HepG2 (cell line): ENCODE measurements around the gene MYOF. TPM values are rescaled to one million over a fixed set of nuclear protein-coding genes. Genes with fewer than 3 reads are reported as not detected.

Source experiments
- ATAC-seq: fragments of 200-7000 bp; cut with Tn5 transposase; 3 replicates; pipeline ENCODE4 v1.9.1; 2020; ENCODE audit warnings: mild to moderate bottlenecking, moderate library complexity
- BruUV-seq: library from RNA; stranded (reverse); fragments of 400-500 nt; replicated peaks from 2 replicates; lab custom pipeline; 2021; lab: Mats Ljungman, UMichigan
- CTCF ChIA-PET: fragments of 300-600 bp; formaldehyde crosslinking; extraction: SDS; loops from one replicate; lab custom pipeline; 2021; ENCODE audit warnings: low total read pairs, inconsistent platforms, low intra/inter-chr PET ratio; lab: Yijun Ruan, JAX
- POLR2A ChIA-PET: fragments of 350-600 bp; sonication (Branson Sonifier 250); formaldehyde crosslinking; loops from one replicate; lab custom pipeline; 2020; ENCODE audit warnings: antibody characterized with exemption, inconsistent platforms; lab: Yijun Ruan, JAX
- DNase-seq: peaks from one replicate; pipeline ENCODE4 v3.0.0-alpha.2; 2015; ENCODE audit warnings: low spot score
- FAIRE-seq: peaks from 3 replicates; lab custom pipeline; 2011; peaks lifted over from hg19 to GRCh38; lab: Jason Lieb, UNC
- H2AFZ ChIP-seq: one replicate; pipeline ENCODE4 v1.6.1; 2011; ENCODE audit warnings: low read length, inconsistent platforms
- H3K27ac ChIP-seq: fragments of 300-600 bp; 3 replicates; pipeline ENCODE4 v1.8.0; 2011; ENCODE audit warnings: mixed run types, mild to moderate bottlenecking, mixed read lengths, low read length, inconsistent platforms; ENCODE audit not compliant: insufficient read depth; ENCODE audit errors: extremely low read length
- H3K27me3 ChIP-seq, 2 experiments: fragments of 200-600 bp in 1 of 2; 2 replicates in 1 of 2; 3 replicates in 1 of 2; pipeline versions ENCODE4 v1.6.0 to v1.8.0; 2011; ENCODE audit warnings: low read length in 2 of 2, mild to moderate bottlenecking in 2 of 2, moderate library complexity in 2 of 2, inconsistent platforms in 1 of 2; ENCODE audit not compliant: insufficient read depth in 2 of 2, control insufficient read depth in 1 of 2
- H3K36me3 ChIP-seq, 2 experiments: fragments of 200-600 bp in 1 of 2; replicated peaks in 1 of 2; 2 replicates in 1 of 2; 3 replicates in 1 of 2; pipeline versions ENCODE4 v1.5.1 to v1.8.0; 2011; ENCODE audit warnings: low read length in 2 of 2, inconsistent platforms in 1 of 2; ENCODE audit not compliant: insufficient read depth in 2 of 2, control insufficient read depth in 1 of 2
- H3K4me1 ChIP-seq: 2 replicates; pipeline ENCODE4 v1.5.1; 2012; ENCODE audit warnings: low read length, inconsistent platforms; ENCODE audit not compliant: insufficient read depth
- H3K4me2 ChIP-seq: 2 replicates; pipeline ENCODE4 v1.6.0; 2011; ENCODE audit warnings: low read depth, low read length, inconsistent platforms
- H3K4me3 ChIP-seq, 3 experiments: fragments of 200-600 bp in 1 of 3; sonication (generic), shearing (Covaris generic) in 1 of 3; replicated peaks in 1 of 3; 2 replicates each; pipeline ENCODE4 v1.5.1; 2011 to 2016; ENCODE audit warnings: low read length in 3 of 3, inconsistent platforms in 2 of 3, low read depth in 2 of 3, mild to moderate bottlenecking in 2 of 3, control low read depth in 1 of 3, mixed read lengths in 1 of 3; ENCODE audit not compliant: insufficient read depth in 1 of 3
- H3K79me2 ChIP-seq: one replicate; pipeline ENCODE4 v1.6.1; 2011; ENCODE audit warnings: low read length, inconsistent platforms; ENCODE audit not compliant: insufficient read depth
- H3K9ac ChIP-seq: 2 replicates; pipeline ENCODE4 v1.6.0; 2011; ENCODE audit warnings: mild to moderate bottlenecking, low read depth, low read length, inconsistent platforms; ENCODE audit not compliant: insufficient read depth
- H3K9me3 ChIP-seq: 2 replicates; pipeline ENCODE4 v1.5.1; 2012; ENCODE audit warnings: mild to moderate bottlenecking, low read length
- H4K20me1 ChIP-seq: 2 replicates; pipeline ENCODE4 v1.6.0; 2011; ENCODE audit warnings: inconsistent platforms, mild to moderate bottlenecking, low read length, moderate library complexity; ENCODE audit not compliant: insufficient read depth
- ARID2 ChIP-seq: sonication (generic); formaldehyde crosslinking; IDR thresholded peaks from 2 replicates; pipeline ENCODE4 v1.8.1; 2022; ENCODE audit warnings: mild to moderate bottlenecking, missing genetic modification reagents, borderline replicate concordance
- E2F1 ChIP-seq: sonication (generic); formaldehyde crosslinking; IDR thresholded peaks from 2 replicates; pipeline ENCODE4 v1.5.0; 2020; ENCODE audit warnings: missing genetic modification reagents
- ERF ChIP-seq: IDR thresholded peaks from 2 replicates; pipeline ENCODE4 v1.6.1; 2018; ENCODE audit warnings: missing biosample characterization, missing genetic modification reagents
- GABPA ChIP-seq, 2 experiments: IDR thresholded peaks; 2 replicates each; pipeline ENCODE4 v1.6.1; 2011 to 2016; ENCODE audit warnings: low read depth in 2 of 2, low read length in 1 of 2, missing biosample characterization in 1 of 2, missing genetic modification characterization in 1 of 2
- GTF2F1 ChIP-seq: fragments of 150-350 bp; IDR thresholded peaks from 2 replicates; pipeline ENCODE4 v1.6.1; 2014; ENCODE audit warnings: low read length
- HDAC1 ChIP-seq: sonication (generic); formaldehyde crosslinking; IDR thresholded peaks from 2 replicates; pipeline ENCODE4 v1.5.1; 2020; ENCODE audit warnings: mild to moderate bottlenecking, missing genetic modification reagents
- HHEX ChIP-seq: IDR thresholded peaks from 2 replicates; pipeline ENCODE4 v1.6.1; 2016; ENCODE audit warnings: control low read depth
- HMGA1 ChIP-seq: sonication (generic); formaldehyde crosslinking; conservative IDR thresholded peaks from 2 replicates; pipeline ENCODE4 v1.4.0; 2020; ENCODE audit warnings: missing genetic modification reagents
- HOMEZ ChIP-seq: IDR thresholded peaks from 2 replicates; pipeline ENCODE4 v1.6.1; 2016; ENCODE audit warnings: low read depth
- PBX2 ChIP-seq: IDR thresholded peaks from 2 replicates; pipeline ENCODE4 v1.6.1; 2016; ENCODE audit warnings: control low read depth
- PHF8 ChIP-seq: sonication (generic); formaldehyde crosslinking; IDR thresholded peaks from 2 replicates; pipeline ENCODE4 v1.5.0; 2020; ENCODE audit warnings: missing genetic modification reagents
- RBFOX2 ChIP-seq: fragments of 200-400 bp; formaldehyde crosslinking; IDR thresholded peaks from 2 replicates; pipeline ENCODE4 v1.6.1; 2017; ENCODE audit warnings: low read depth, mild to moderate bottlenecking, low read length
- SP140L ChIP-seq: sonication (generic); formaldehyde crosslinking; IDR thresholded peaks from 2 replicates; pipeline ENCODE4 v1.4.0; 2020; ENCODE audit warnings: missing genetic modification reagents, borderline replicate concordance
- SRSF1 ChIP-seq: fragments of 200-400 bp; formaldehyde crosslinking; optimal IDR thresholded peaks from 2 replicates; pipeline ENCODE3; 2017; ENCODE audit warnings: mild to moderate bottlenecking, low read depth, low read length, moderate library complexity
- ZNF12 ChIP-seq: sonication (generic); formaldehyde crosslinking; IDR thresholded peaks from 2 replicates; pipeline ENCODE4 v1.5.0; 2020; ENCODE audit warnings: missing genetic modification reagents
- ZNF317 ChIP-seq: sonication (generic); formaldehyde crosslinking; IDR thresholded peaks from 2 replicates; pipeline ENCODE4 v1.5.0; 2020; ENCODE audit warnings: mild to moderate bottlenecking, missing genetic modification reagents
- ZNF367 ChIP-seq: sonication (generic); formaldehyde crosslinking; IDR thresholded peaks from 2 replicates; pipeline ENCODE4 v1.4.0; 2020; ENCODE audit warnings: missing genetic modification reagents, borderline replicate concordance
- ZNF44 ChIP-seq: sonication (generic); formaldehyde crosslinking; IDR thresholded peaks from 2 replicates; pipeline ENCODE4 v1.5.1; 2020; ENCODE audit warnings: mild to moderate bottlenecking, missing genetic modification reagents
- ZNF576 ChIP-seq: sonication (generic); formaldehyde crosslinking; IDR thresholded peaks from 2 replicates; pipeline ENCODE4 v1.4.0; 2020; ENCODE audit warnings: mild to moderate bottlenecking, missing genetic modification reagents
- WGBS: methylation state at CpG from one replicate; pipeline ENCODE4 v1.1.6; 2017; ENCODE audit warnings: low lambda C conversion rate; 5-methylcytosine and 5-hydroxymethylcytosine counted together
- in situ Hi-C: cut with HindIII; loops from 2 replicates; pipeline ENCODE4 v1.10.0; 2017; ENCODE audit warnings: low pct_unique_long_range_greater_than_20kb; ENCODE audit not compliant: extremely low pct_ligation_motif_present
- intact Hi-C: fragments of 100-400 bp; cut with micrococcal nuclease; formaldehyde crosslinking; loops from one replicate; pipeline ENCODE4 v1.10.0; 2022; ENCODE audit not compliant: unreplicated experiment
- polyA plus RNA-seq, 8 experiments: library from polyadenylated mRNA; depleted of rRNA in 3 of 8; stranded (reverse) in 7 of 8; unstranded in 1 of 8; fragments of >200 nt; fragmentation: Illumina TruSeq in 4 of 8; extraction: Trizol in 4 of 8; gene quantifications; 2 replicates each; pipeline versions ENCODE4 v1.2.1 to v1.2.3, GENCODE V29; 2011 to 2016; ENCODE audit warnings: low read depth in 4 of 8, missing spikeins in 1 of 8, mixed read lengths in 1 of 8; ENCODE audit not compliant: insufficient read depth in 1 of 8
- total RNA-seq, 5 experiments: library from RNA; depleted of rRNA; stranded (reverse); fragments of >200 nt; fragmentation: Illumina TruSeq; extraction: Trizol; gene quantifications; 2 replicates each; pipeline ENCODE4 v1.2.3, GENCODE V29; 2016; ENCODE audit warnings: low read depth in 1 of 5

Gene MYOF
- total and polyA plus RNA-seq, 2 of the 13 experiments (the other 11 are each of a cell fraction or from before 2014, with no cell fraction given): 0.18 to 0.42 TPM

- Histone ChIP-seq H2AFZ (no peak overlapping the region), H4K20me1 (no peaks in the 10 kb centered on the region), H3K27me3 (no peaks in the 10 kb centered on the region), H3K4me1 (no peaks in the 10 kb centered on the region), H3K4me3 (no peak overlapping the region), H3K79me2 (no peaks in the 10 kb centered on the region)
- ATAC-seq: no peak
- WGBS: 7% methylated on average over 2 of the region's 4 CpGs
- no peak for FAIRE-seq
- POLR2A ChIA-PET: no interaction called here
- CTCF ChIA-PET: no interaction called here
- no peak for DNase-seq
- in situ Hi-C loops: no loop called here
- TF ChIP-seq GTF2F1 (no peak), ZNF576 (CRISPR knock-in tag) (no peak), SP140L (CRISPR knock-in tag) (no peak), PBX2 (CRISPR knock-in tag) (no peak), ARID2 (CRISPR knock-in tag) (no peak), RBFOX2 (no peak), E2F1 (CRISPR knock-in tag) (no peak), ZNF317 (CRISPR knock-in tag) (no peak), HMGA1 (CRISPR knock-in tag) (no peak), ZNF367 (no peak), HOMEZ (CRISPR knock-in tag) (no peak), ZNF12 (CRISPR knock-in tag) (no peak), GABPA (IDR thresholded peaks at IDR 0.05; ENCODE audit: low read depth, low read length) (no peak), GABPA (CRISPR knock-in tag; IDR thresholded peaks at IDR 0.05; ENCODE audit: low read depth) (no peak), HDAC1 (CRISPR knock-in tag) (no peak), PHF8 (CRISPR knock-in tag) (no peak), ZNF44 (CRISPR knock-in tag) (no peak), SRSF1 (no peak), ERF (CRISPR knock-in tag) (no peak), HHEX (CRISPR knock-in tag) (no peak)
- TF ChIP-seq, all 625 proteins: peak for 0
- no peaks in the 10 kb centered on the region for H3K9me3 ChIP-seq
- H3K27ac ChIP-seq: no peak overlapping the region
- no peak overlapping the region for H3K4me2 ChIP-seq
- BruUV-seq: no TSS peak
- H3K36me3 ChIP-seq: no peaks in the 10 kb centered on the region
- H3K9ac ChIP-seq: no peak overlapping the region
- intact Hi-C loops: no loop called here
Observed at GRCh38 chr10:93346694-93347093, 135.4 kb downstream of the MYOF start.
